HFFc6 (cell line): ENCODE results near the gene BRF1. TPM values are rescaled to one million over a fixed set of nuclear protein-coding genes. Genes with fewer than 3 reads are reported as not detected.

ENCODE experiments used
- DNase-seq: peaks from one replicate; pipeline ENCODE4 v3.0.0-alpha.2; 2018
- H3K27ac Mint-ChIP-seq: 2 replicates; pipeline ENCODE4 v1.8.0; 2020; ENCODE audit warnings: mild to moderate bottlenecking, mixed read lengths
- H3K27me3 Mint-ChIP-seq: 2 replicates; pipeline ENCODE4 v1.8.0; 2021; ENCODE audit warnings: mild to moderate bottlenecking, moderate library complexity, mixed read lengths; ENCODE audit not compliant: insufficient read depth
- H3K36me3 Mint-ChIP-seq: 2 replicates; pipeline ENCODE4 v1.8.0; 2021; ENCODE audit warnings: low read depth, mixed read lengths
- H3K4me1 Mint-ChIP-seq: 2 replicates; pipeline ENCODE4 v1.8.0; 2020; ENCODE audit warnings: low read depth, mixed read lengths
- H3K4me3 Mint-ChIP-seq: 2 replicates; pipeline ENCODE4 v1.8.0; 2020; ENCODE audit warnings: mild to moderate bottlenecking, moderate library complexity, mixed read lengths
- H3K9me3 Mint-ChIP-seq: 2 replicates; pipeline ENCODE4 v1.8.0; 2020; ENCODE audit warnings: mild to moderate bottlenecking, mixed read lengths
- total RNA-seq, 6 experiments: library from RNA; stranded (reverse); fragmentation: NEBNext Ultra II Directional; extraction: Animal tissue kit (Norgen Biotek cat#: 25700); gene quantifications; 2 replicates in 1 of 6; 3 replicates in 5 of 6; pipeline ENCODE4 v1.2.3, GENCODE V29; 2021
- TF ChIP-seq, protein P1 (sequence below): fragments of 200-600 bp; sonication (generic); IDR thresholded peaks from 2 replicates; pipeline ENCODE4 v1.5.0; 2021; ENCODE audit warnings: antibody characterized with exemption, mild to moderate bottlenecking

Gene BRF1
- total RNA-seq, 6 experiments from 2014 or later, result 20.1 to 25.8 (median 21.8) TPM

DNA sequence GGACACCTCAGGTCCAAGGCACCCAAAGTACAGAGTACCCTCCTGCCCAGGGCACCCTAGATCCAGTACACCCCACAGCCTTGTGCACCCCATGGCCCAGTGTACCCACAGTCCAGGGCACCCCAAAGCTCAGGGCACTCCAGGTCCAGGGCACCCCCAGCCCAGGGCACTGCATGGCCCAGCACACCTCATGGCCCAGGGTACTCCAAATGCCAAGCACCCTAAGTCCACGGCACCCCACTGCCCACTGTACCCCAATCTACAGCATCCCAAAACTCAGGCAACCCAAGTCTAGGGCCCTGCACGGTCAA lies 138.2 kb downstream of the BRF1 start:
- H3K4me3 Mint-ChIP-seq, result no peak overlapping the region
- H3K4me1 Mint-ChIP-seq, result no peaks in the 10 kb centered on the region
- no peak overlapping the region for H3K27ac Mint-ChIP-seq
- TF ChIP-seq, protein P1, sequence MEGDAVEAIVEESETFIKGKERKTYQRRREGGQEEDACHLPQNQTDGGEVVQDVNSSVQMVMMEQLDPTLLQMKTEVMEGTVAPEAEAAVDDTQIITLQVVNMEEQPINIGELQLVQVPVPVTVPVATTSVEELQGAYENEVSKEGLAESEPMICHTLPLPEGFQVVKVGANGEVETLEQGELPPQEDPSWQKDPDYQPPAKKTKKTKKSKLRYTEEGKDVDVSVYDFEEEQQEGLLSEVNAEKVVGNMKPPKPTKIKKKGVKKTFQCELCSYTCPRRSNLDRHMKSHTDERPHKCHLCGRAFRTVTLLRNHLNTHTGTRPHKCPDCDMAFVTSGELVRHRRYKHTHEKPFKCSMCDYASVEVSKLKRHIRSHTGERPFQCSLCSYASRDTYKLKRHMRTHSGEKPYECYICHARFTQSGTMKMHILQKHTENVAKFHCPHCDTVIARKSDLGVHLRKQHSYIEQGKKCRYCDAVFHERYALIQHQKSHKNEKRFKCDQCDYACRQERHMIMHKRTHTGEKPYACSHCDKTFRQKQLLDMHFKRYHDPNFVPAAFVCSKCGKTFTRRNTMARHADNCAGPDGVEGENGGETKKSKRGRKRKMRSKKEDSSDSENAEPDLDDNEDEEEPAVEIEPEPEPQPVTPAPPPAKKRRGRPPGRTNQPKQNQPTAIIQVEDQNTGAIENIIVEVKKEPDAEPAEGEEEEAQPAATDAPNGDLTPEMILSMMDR, result no peak
- H3K36me3 Mint-ChIP-seq, result no peaks in the 10 kb centered on the region
- H3K27me3 Mint-ChIP-seq, result peaks cover 14% of the 10 kb centered on the region
- no peak for DNase-seq
- no peaks in the 10 kb centered on the region for H3K9me3 Mint-ChIP-seq

GRCh38 chr14:105161964-105162668 lies 138.7 kb downstream of the BRF1 start:
- Mint-ChIP-seq H3K27ac (no peak overlapping the region), H3K4me1 (no peaks in the 10 kb centered on the region), H3K27me3 (peaks cover 18% of the 10 kb centered on the region), H3K4me3 (no peak overlapping the region), H3K36me3 (no peaks in the 10 kb centered on the region), H3K9me3 (no peaks in the 10 kb centered on the region)
- DNase-seq, result no peak
- TF ChIP-seq, protein P1, result no peak

DNA sequence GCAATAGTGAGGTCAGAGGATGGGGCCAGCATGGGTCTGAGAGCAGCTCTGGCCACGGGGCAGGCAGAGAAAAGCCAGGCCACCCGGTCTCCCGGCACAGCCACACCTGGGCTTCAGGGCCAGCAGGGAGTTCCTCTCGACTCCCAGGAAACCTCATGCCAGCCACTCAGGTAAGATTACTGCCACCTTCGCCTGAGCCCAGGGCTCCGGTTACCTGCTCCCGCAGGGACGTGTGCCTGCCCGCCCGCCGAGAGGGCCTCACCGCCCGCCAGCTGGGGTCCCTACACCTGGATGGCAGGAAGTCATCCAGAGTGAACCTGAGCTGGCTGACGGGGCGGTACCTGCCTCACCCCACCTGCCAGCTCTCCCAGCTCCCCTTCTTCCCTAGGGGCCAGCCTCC lies 139.5 kb downstream of the BRF1 start:
- DNase-seq, result no peak
- Mint-ChIP-seq H3K9me3 (no peaks in the 10 kb centered on the region), H3K27me3 (peaks cover 16% of the 10 kb centered on the region), H3K4me1 (no peaks in the 10 kb centered on the region), H3K36me3 (no peaks in the 10 kb centered on the region), H3K27ac (no peak overlapping the region), H3K4me3 (no peak overlapping the region)
- TF ChIP-seq, protein P1, result no peak

- TF ChIP-seq, protein P1, result no peak
- DNase-seq, result no peak
- peaks cover 16% of the 10 kb centered on the region for H3K27me3 Mint-ChIP-seq
- no peaks in the 10 kb centered on the region for H3K36me3 Mint-ChIP-seq
- no peak overlapping the region for H3K4me3 Mint-ChIP-seq
- H3K4me1 Mint-ChIP-seq, result no peaks in the 10 kb centered on the region
- no peaks in the 10 kb centered on the region for H3K9me3 Mint-ChIP-seq
- no peak overlapping the region for H3K27ac Mint-ChIP-seq
These were observed 140.0 kb downstream of the BRF1 start for GRCh38 chr14:105160776-105161175.

DNA sequence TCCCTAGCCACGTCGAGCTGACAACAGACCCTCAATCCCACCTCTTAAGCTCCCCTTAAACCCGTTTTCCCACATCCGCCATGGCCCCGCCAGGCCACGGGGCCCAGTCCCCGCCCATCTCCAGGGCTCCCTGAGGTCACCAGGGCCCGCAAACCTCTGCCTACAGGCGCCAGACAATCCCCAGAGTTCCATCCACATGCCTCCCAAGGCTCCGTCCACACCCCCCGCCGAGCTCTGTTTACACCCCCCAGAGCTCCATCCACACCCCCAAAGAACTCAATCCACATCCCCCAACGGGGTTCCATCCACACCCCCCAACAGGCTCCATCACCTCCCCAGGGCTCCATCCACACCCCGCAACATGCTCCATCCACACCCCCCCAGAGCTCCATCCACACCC lies 141.5 kb downstream of the BRF1 start:
- Mint-ChIP-seq H3K27me3 (peaks cover 14% of the 10 kb centered on the region), H3K27ac (no peak overlapping the region), H3K4me1 (no peaks in the 10 kb centered on the region), H3K9me3 (no peaks in the 10 kb centered on the region), H3K4me3 (no peak overlapping the region), H3K36me3 (no peaks in the 10 kb centered on the region)
- TF ChIP-seq, protein P1, result no peak
- DNase-seq, result no peak

Other genes with a start within 250 kb of the BRF1 start
- gene GPR132, start 235.6 kb downstream of the BRF1 start, total RNA-seq, result under 1 TPM in 2 of 6 experiments, not detected in 4; 0.05 to 0.14 TPM
- under 1 TPM; 0.23 to 0.76 (median 0.42) TPM for gene JAG2, start 132.2 kb downstream of the BRF1 start, total RNA-seq
- 10 to 100 TPM in 4 of 6 experiments, 1 to 10 TPM in 2; 9.8 to 13.3 (median 11.0) TPM for gene NUDT14, start 119.7 kb downstream of the BRF1 start, total RNA-seq
- 10 to 100 TPM; 44.3 to 58.6 (median 53.2) TPM for gene BTBD6, start 52.5 kb downstream of the BRF1 start, total RNA-seq
- gene PACS2, start 13.7 kb upstream of the BRF1 start, total RNA-seq, result 10 to 100 TPM; 33.5 to 38.5 (median 35.2) TPM
- 1 to 10 TPM in 2 of 6 experiments, under 1 TPM in 4; 0.34 to 2.1 (median 0.76) TPM for gene TEX22, start 97.5 kb upstream of the BRF1 start, total RNA-seq
- gene MTA1, start 118.8 kb upstream of the BRF1 start, total RNA-seq, result 10 to 100 TPM; 67.5 to 71.3 (median 69.2) TPM
- 10 to 100 TPM in 4 of 6 experiments, 1 to 10 TPM in 2; 6.9 to 22.4 (median 21.0) TPM for gene CRIP2, start 173.8 kb upstream of the BRF1 start, total RNA-seq
- 10 to 100 TPM in 4 of 6 experiments, 1 to 10 TPM in 2; 4.8 to 55.2 (median 42.3) TPM for gene CRIP1, start 185.9 kb upstream of the BRF1 start, total RNA-seq
- gene TEDC1, start 190.2 kb upstream of the BRF1 start, total RNA-seq, result 10 to 100 TPM in 5 of 6 experiments, 1 to 10 TPM in 1; 9.1 to 12.9 (median 12.7) TPM
- 1 to 10 TPM; 3.0 to 4.2 (median 3.4) TPM for gene TMEM121, start 225.6 kb upstream of the BRF1 start, total RNA-seq